ENCODE results near the gene TNRC18.

Gene TNRC18

DNA sequence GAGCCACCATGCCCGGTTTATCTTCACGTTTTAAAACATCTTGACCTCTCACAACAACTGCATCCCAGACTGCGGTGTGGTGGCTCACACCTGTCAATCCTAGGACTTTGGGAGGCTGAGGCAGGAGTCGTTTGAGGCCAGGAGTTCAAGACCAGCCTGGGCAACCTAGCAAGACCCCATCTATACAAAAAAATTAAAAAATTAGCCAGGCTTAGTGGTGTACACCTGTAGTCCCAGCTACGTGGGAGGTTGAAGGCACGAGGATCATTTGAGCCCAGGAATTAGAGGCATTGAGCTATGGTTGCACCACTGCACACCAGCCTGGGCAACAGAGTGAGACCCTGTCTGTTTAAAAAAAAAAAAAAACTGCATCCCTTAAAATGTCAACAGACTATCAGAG is 20.2 kb downstream of the TNRC18 start:
- DNase-seq (ENCODE audit: low spot score): no peak

DNA sequence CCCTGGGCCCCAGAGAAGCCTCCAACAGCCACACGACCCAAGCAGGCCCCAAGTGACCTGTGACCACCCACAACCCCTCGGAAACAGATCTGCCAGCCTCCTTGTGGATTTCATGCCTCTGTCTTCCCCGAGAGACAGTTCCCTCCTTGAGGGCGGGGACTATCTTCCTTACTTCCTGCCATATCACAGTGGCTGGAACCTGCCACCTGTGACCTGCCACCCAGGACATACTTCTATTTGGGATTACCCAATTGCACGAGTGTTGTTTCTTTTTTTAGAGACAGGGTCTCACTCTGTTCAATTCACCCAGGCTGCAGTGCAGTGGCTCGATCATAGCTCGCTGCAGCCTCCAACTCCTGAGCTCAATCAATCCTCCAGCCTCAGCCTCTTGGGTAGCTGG is 25.9 kb downstream of the TNRC18 start:
- no peak for DNase-seq (ENCODE audit: low spot score)

DNA sequence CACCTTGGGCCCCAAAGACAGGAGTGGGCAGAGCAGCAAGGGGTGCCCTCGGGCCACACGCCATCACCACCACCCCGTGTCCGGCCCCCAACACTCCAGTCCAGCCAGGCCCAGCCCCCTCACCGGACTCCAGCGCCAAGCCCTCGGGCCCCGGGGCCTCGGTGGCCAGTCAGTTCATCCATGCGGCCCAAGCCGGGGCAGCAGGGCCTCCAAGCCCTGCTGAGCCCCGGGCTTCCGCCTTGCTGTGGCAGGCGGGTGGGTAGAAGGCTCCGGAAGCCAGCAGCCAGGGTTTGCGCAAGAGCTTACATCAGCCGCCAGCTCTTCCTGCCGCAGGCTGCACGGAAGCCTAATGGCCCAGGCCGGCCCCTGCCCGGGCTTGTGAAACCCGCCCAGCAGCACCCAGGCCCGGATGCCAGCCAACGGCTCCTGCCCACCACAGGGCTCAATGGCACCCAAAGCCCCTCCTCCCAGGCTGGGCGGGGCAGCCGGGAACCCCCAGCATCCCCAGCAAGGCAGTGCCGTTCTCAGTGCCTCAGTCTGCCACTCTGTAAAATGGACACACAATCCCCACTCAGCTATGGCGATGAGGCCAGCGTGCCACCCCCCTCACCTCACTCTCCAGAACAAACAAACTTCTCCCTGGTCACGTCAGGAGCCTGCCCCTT is 26.5 kb downstream of the TNRC18 start:
- DNase-seq (ENCODE audit: low spot score): peak; percentile 94

DNA sequence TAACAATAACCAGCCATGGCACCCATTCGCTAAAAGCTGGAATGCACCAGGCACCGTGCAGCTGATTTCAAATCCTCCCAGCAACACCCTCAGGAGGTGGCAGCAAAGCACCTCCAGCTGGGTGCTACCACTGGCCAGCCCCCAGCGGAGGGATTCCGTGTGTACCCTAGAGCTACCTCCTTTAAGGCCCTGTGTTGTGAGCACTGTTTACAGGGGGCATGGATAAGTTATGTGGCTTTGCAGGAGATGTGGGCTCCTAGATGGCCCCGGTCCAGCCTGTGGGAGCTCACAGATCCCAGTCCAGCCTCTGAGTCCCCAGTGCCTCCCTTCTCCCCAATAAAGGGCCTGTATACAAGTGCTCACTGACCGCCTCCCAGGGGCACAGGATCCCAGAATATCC is 27.1 kb downstream of the TNRC18 start:
- DNase-seq (ENCODE audit: low spot score): peak; percentile 57

DNA sequence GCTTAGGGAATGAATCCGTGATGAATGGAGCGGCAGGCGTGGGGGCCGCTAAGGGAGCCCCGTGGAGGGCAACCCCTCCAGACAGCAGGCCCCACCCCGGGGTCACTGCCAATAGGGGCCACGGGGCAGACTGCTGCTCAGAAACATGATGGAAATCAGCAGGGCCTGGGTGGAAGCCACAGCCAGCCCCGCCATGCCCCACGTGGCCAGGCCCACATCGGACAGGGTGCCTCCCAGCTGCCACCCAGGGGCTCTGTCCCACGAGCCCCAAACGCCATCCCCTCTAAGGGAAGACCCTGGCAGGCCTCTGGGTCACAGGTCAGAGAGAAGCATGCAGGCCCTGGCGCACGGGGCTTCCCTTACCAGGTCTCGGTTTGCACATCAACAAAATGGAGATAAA is 28.4 kb downstream of the TNRC18 start:
- DNase-seq (ENCODE audit: low spot score): no peak

DNA sequence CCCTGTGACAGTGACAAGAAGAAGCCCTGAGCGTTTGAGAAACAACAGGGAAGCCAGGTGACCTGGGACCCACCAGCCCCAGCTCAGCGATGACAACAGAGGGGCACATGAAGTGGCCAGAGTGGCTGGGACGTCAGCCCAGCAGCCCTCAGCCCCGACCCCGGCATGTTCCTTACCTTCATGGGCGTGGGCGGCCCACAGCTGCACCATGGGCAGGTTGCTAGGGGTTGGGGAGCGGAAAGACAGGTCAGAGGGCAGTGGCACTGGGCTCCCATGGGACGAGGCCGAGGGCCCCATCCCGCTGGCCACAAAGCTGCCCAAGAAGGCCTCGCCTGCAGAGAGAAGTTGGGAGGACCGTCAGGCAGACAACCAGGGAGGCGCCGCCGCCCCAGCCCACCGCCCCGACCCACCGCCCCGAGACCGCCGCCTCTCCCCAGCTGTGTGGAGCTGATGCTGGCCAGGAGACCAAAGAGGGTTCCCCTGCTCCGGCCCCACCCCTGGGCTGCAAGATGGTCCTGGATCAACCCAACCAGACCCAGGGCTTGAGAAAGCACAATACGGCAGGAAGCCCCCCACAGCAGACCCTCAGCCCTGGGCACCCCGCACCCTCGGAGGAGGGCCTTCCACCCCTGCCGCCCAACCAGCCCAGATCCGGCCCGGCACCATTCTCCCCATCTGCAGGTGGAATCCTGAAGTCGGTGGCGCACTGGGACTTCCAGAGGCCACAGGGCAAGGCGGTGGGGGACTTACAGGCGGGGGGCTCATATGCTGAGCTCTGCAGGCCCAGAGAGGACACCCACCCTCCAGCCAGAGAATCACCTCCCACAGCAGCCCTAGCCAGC is 29.1 kb downstream of the TNRC18 start:
- no peak for DNase-seq (ENCODE audit: low spot score)

DNA sequence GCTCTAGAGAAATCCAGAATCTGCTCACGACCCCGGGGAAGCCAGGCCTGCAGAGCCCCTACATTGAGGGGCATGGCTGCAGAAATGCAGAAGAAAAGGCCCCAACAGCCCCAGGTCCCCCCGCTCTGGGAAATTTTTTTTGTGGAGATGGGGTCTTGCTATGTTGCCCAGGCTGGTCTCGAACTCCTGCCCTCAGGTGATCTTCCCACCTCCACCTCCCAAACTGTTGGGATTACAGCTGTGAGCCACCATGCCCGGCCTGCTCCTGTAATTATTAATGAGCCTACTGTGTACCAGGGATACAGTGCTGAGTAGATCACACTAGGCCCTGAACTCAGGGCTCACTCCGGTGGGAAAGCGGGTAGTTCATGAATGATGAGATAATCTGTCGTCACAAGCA is 29.9 kb downstream of the TNRC18 start:
- DNase-seq (ENCODE audit: low spot score): no peak

DNA sequence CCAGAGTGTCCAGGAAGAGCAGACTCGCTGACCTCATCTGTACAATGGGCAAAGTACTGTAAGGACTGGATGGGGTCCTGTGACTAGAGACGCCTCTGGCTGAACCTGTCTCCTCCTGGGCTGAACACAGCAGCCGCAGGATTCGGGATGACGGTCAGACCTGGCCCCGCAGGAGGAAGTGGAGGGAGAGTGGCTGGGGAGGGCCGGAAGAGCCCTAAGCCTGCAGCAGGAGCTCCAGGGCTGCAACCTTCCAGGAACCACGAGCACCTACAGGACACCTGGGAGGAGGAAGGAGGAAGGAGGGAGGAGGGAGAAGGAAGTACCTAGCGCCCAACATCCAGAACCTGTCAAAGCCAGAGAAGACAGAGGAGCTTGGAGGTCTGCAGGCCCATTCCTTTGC is 30.3 kb downstream of the TNRC18 start:
- DNase-seq (ENCODE audit: low spot score): no peak

DNA sequence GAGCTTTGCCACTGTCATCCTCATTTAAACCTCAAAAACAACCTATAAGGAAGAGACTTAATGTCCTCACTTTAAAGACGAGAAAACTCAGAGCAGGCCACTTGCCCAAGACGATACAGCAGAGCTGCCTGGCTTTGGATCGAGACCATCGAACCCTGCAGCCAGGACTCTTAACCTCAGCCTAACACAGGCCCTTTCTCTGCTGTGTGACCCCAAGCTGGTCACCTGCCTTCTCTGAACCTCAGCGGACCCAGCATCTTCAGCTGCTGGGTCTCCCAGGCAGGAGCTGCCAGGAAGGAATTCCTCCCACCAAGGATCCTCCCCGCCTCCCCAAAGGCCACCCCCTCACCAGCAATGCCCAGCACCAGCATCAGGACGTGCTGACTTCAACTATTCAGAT is 32.7 kb downstream of the TNRC18 start:
- DNase-seq (ENCODE audit: low spot score): no peak

DNA sequence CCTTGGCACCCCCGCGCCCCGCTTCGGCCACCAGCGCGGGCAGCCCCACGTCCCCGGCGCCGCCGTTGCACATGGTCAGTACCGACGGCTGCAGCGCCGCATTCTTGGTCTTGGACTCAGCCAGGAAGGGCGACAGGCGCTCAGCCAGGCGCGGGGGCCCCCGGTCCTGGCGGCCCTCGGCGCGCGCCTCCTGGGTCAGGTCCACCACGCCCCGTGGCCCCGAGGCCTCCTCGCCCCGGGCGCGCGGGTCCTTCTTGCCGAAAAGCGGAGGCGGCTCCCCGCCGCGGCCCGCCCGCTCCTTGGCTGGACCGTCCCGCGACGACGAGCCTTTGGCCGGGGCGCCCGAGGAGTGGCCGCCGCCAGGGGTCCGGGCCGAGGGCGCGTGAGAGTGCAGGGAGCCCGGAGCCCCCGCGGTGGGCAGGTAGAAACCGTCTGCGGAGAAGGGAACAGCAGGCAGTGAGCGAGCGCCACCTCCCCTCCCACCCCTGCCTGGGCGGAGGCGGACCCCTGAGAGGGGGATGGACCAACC is 34.7 kb downstream of the TNRC18 start:
- DNase-seq (ENCODE audit: low spot score): no peak

DNA sequence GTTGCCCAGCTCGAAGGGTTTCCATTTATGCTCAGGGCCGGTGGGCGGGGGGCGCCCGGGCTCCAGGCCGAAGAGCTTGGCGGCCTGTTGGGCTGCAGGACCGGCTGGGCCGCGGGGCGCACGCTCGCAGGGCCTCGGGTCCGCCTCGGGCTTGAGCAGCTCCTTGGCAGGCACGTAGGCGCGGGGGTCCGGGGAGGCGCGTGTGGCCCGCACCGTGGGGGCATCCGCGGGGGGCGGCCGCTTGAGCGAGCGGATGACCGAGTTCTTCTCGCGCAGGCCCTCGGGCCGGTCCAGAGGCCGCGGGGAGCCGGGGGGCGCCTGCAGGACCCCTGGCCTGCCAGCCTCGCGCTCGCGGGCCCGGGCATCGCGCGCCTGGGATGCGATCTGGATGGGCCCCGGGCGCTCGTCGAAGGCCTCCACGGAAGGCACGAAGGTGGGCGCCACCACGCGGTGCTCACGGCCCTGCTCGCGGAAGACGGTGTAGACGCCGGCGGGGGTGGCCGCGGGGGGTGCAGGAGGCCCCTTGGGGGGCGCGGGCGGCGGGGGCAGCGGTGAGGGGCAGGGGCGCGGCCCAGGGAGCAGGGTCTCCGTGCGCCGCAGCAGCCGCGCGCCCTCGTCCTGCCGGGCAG is 35.2 kb downstream of the TNRC18 start:
- DNase-seq (ENCODE audit: low spot score): no peak

DNA sequence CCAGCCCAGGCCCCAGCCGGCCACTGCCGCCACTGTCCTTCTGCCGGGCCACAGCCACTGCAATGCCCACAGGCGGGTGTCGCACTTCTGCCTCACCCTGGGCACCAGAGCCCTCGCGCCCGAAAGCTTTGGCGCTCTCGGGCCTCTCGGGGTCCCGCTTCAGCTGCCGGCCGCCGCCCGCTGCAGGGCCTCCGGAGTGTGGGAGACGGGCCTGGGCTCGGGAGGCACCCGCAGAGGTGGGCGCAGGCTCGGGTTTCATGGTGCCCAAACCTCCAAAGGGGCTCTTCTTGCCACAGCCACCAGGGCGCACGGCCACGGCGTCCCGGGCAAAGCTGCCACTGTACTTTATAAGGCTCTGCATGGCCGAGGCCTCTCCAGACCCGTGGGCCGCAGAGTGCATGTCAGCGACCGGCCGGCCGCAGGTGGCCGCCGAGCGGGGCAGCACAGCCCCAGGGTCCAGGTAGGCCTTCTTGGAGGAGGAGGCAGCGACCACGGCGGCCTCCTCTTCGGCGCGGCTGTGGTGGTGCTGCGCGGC is 35.9 kb downstream of the TNRC18 start:
- no peak for DNase-seq (ENCODE audit: low spot score)

DNA sequence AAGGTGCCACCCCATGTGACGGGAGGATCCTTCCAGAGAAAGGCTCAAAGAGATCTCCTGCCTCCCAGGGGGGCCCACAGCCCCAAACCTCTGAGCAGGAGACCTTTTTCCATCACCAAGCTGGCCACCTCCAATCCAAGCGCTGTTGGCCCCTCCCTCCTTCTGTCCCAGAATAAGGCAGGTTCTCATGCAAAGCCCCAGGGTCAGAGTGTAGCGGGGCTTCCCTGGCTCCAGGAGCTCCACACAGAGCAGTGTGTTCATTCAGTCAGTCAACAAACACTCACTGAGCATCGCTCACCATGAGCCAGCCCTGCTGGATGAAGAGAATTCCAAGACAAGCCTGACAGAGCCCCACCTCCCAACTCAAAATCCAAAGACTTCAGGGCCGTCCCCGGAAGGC is 39.0 kb downstream of the TNRC18 start:
- no peak for DNase-seq (ENCODE audit: low spot score)

DNA sequence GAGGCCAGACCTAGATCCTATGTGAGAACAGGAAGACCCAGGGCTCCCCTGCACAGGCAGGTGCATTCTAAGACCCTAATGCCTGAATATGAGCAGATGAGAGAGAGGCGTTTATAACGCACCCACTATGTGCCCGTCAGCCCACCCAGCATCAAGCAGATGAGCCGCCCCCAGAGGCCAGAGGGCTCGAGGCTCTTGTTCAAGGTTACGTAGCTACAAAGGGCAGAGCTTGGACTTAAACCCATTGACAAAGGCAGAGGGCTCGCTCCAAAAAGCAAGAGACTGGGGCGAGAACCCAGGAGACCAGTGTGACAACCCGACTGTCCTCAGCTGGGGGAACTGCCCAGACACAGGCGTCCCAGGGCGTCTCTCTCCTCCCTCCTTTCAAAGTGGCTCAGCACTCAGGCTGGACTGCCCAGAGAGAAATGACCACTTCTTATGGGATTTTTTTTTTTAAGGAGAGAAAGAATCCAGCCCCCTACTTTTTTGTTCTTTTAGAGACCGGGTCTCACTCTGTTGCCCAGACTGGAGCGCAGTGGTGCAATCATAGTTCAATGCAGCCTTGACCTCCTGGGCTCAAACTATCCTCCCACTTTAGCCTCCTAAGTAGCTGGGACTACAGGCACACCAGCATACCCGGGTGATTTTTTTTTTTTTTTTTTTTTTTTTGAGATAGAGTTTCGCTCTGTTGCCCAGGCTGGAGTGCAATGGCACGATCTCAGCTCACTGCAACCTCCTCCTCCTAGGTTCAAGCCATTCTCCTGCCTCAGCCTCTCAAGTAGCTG is 40.1 kb downstream of the TNRC18 start:
- DNase-seq (ENCODE audit: low spot score): no peak

DNA sequence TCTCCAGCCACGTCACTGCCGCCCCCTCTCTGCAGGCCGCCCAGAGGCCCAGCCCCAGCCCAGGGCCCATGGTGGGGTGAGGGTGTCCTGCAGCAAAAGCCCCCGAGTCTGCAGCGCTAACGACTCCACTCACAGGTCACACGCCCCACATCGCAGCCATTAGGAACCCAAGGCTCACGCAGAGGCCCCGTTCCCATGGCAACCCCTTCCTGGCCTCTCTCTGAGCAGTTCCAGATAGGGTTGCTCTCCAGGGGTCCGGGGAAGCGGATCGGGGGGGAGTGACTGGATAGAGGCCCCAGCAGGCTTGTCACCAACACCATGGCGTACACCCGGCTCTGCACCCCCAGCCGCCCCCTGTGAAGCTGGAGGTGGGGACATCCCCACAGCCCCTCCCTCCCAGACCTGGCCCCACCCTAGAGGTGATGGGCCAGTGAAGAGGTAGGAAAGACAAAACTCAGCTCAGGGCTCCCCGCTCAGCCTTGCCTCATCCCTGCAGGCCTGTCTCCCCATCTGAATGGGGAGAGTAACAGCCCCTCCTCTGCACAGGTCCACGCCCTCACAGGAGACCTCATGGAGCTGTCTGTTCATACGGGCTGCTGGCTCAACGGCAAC is 41.2 kb downstream of the TNRC18 start:
- no peak for DNase-seq (ENCODE audit: low spot score)

DNA sequence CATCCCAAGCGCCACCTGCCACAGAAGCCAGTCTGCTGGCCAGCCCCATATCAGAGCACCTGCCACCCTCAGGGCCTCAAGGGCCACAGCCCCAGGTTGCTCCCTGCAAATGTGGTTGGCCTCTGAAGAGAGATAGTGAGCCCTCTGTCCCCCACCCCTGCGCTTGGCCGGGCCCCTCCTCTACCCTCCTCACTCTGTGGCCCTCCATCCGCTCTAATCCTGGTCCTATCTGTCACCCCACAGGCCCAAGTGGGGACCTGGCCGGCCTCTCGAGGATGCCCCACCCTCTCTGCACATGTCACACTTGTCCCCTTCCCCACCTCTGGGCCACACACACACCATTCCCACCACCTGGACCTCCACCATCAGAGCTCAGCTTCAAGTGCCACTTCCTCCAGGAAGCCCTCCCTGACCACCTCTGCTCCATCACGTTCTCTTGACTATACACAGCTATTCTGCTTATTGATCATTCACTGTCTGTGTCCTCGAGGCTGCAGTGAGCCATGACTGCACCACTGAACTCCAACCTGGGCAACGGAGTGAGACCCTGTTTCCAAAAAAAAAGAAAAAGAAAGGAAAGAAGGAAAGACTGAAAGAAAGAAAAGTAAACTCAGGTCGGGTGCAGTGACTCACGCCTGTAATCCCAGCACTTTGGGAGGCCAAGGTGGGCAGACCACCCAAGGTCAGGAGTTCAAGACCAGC is 42.4 kb downstream of the TNRC18 start:
- no peak for DNase-seq (ENCODE audit: low spot score)

DNA sequence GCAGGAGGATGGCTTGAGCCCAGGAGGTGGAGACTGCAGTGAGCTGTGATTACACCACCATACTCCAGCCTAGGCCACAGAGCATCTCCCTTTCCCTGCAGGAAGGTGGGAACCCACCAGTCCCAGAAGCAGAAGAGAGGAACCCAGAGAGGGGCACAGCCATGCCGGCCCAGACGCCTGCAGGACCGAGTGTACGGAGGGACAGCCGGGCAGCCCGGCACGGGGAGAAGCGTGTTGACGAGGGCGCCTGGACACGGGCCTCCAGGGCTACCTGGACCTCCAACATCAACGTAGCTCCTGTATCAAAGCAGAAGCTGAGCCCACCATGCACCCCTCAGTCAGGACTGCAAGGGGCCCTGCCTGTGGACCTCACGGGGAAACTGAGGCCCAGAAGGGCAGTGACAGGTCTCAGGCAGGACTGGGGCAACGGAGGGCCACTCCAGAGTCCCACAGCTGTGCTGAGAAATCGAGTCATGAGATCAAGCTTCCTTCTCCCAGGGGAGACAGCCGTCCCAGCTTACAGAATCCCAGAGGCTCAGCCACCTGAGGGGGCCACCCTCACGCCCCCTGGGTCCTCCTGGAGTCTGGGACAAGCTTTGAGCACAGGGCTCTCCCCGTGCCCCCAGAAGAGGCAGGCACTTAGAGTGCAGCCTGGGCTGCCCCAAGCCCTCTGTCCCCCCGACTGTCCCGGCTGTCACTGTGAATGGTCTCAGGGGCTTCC is 43.1 kb downstream of the TNRC18 start:
- no peak for DNase-seq (ENCODE audit: low spot score)

DNA sequence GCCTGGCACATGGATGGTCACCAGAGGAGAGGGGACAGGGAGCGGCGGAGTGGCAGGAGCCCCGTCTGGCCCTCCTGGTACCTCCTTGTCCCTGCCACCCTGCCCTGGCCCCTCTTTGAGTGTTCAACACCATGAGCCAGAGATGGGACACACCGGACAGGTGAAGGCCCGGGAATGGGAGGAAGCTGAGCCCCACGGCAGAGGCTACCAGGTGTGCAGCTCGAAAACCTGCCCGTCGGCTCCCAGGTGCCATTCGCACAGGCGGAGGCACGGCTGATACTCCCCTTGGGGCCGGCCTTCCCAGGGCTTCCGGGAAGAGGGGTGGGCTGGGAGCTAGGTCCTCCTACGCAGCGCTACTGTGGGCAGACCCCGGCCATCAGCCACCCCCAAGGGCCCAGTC is 44.1 kb downstream of the TNRC18 start:
- no peak for DNase-seq (ENCODE audit: low spot score)

DNA sequence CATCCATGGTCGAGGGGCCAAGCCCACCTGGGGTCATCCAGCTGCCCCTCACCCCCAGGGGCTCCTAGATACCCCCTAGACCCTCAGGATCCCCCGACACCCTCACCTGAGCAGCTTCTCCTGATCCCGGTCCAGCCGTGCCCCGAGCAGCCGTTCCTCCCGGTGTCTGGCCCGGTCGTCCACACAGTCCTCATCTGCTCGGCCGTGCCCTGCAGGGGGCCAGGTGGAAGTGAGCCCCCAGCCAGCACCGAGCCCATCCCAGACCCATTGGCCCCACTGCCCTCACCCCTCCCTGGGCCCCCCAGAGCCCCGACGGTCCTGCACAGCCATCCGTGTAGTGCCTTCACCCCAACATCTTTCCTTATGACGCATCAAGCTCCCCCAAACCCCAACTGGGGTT is 45.8 kb downstream of the TNRC18 start:
- DNase-seq (ENCODE audit: low spot score): no peak

DNA sequence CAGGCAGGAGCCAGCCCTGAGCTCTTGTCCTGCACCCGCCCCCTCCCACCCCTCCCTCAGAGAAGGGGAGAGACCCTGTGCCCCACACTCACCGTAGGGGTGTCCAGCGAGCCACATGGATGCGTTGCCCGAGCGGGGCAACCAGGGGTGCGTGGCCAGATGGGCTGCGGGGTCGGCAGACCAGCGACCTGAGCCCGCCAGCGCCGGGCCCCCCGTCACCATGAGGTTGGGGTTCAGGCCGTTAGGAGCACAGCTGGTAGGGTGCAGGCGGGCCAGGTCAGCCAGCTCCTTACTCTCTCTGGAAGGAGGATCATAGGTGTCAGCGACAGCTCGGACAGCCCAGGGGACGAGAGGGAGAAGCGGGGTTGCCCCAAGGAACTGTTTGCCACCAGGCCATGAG is 46.4 kb downstream of the TNRC18 start:
- DNase-seq (ENCODE audit: low spot score): no peak

All from CD4-positive, alpha-beta T cell treated with Interleukin-6 at 100 ng/mL for 8 hours (primary cell).